ENCODE data around the gene COQ5.
"Not testable (repeated sequence)": the region's sequence is repeated elsewhere in the genome, so short reads cannot be mapped to it uniquely, and the experiment has no call there.

The COQ5 gene

GRCh38 chr12:120522568-120522967 lies 6.4 kb downstream of the COQ5 start:
- no peak for DNase-seq

GRCh38 chr12:120519324-120519723 lies 9.6 kb downstream of the COQ5 start:
- not testable (repeated sequence) for DNase-seq

GRCh38 chr12:120515496-120515895 lies 13.5 kb downstream of the COQ5 start:
- no peak for DNase-seq

- no peak for DNase-seq
Observed at GRCh38 chr12:120514002-120514401, 15.0 kb downstream of the COQ5 start.

GRCh38 chr12:120508537-120508936 lies 20.4 kb downstream of the COQ5 start:
- DNase-seq, result no peak

GRCh38 chr12:120504587-120504986 lies 24.4 kb downstream of the COQ5 start:
- no peak for DNase-seq

GRCh38 chr12:120500581-120500980 lies 28.4 kb downstream of the COQ5 start:
- no peak for DNase-seq

GRCh38 chr12:120498870-120499515 lies 30.0 kb downstream of the COQ5 start:
- DNase-seq, result no peak

- DNase-seq, result no peak
Observed at GRCh38 chr12:120497524-120498150, 31.3 kb downstream of the COQ5 start.

GRCh38 chr12:120496413-120497340 lies 32.3 kb downstream of the COQ5 start:
- DNase-seq, result peak; percentile 51

GRCh38 chr12:120495731-120496412 lies 33.1 kb downstream of the COQ5 start, which contains the start of gene DYNLL1:
DYNLL1 (plus strand) TSS chr12:120496113; CDS start chr12:120496422, 309 bp downstream.
- peak; percentile 96 for DNase-seq

GRCh38 chr12:120495186-120495730 lies 33.7 kb downstream of the COQ5 start:
- DNase-seq, result no peak

- no peak for DNase-seq
Observed at GRCh38 chr12:120490833-120491512, 38.0 kb downstream of the COQ5 start.

- no peak for DNase-seq
Observed at GRCh38 chr12:120490325-120490724, 38.6 kb downstream of the COQ5 start.

GRCh38 chr12:120489018-120489417 lies 39.9 kb downstream of the COQ5 start:
- no peak for DNase-seq

- no peak for DNase-seq
Observed at GRCh38 chr12:120488057-120488640, 40.8 kb downstream of the COQ5 start.

GRCh38 chr12:120487552-120487951 lies 41.4 kb downstream of the COQ5 start:
- DNase-seq, result not testable (repeated sequence)

GRCh38 chr12:120485961-120486881 lies 42.7 kb downstream of the COQ5 start:
- no peak for DNase-seq

- DNase-seq, result no peak
Observed at GRCh38 chr12:120483621-120484020, 45.3 kb downstream of the COQ5 start.

GRCh38 chr12:120481022-120481767 lies 47.8 kb downstream of the COQ5 start:
- DNase-seq, result no peak

Measured in CD4-positive, alpha-beta T cell treated with Interleukin-15 for 1 hour (primary cell).